Aorta (tissue), 5 donors: Measurements from ENCODE around the gene CCDC9. TPM values are rescaled to one million over a fixed set of nuclear protein-coding genes. Genes with fewer than 3 reads are reported as not detected.

Experiments
- ATAC-seq: fragments of 200-7000 bp; cut with Tn5 transposase; one replicate; pipeline ENCODE4 v1.9.1; 2022; ENCODE audit warnings: moderate library complexity; ENCODE audit not compliant: low FRiP score
- DNase-seq, 2 donors: peaks; one replicate each; pipeline ENCODE4 v3.0.0-alpha.2; 2020
- H3K27ac ChIP-seq, 2 donors: one replicate each; pipeline ENCODE4 v1.5.1; 2013; ENCODE audit warnings: low read length in 2 of 2, mild to moderate bottlenecking in 2 of 2, moderate library complexity in 2 of 2, control low read depth in 1 of 2, inconsistent platforms in 1 of 2, low read depth in 1 of 2
- H3K27me3 ChIP-seq, 2 donors: one replicate each; pipeline ENCODE4 v1.6.1; 2013; ENCODE audit warnings: control low read depth in 1 of 2, low read length in 1 of 2, mild to moderate bottlenecking in 1 of 2, moderate library complexity in 1 of 2; ENCODE audit not compliant: insufficient read depth in 2 of 2, control insufficient read depth in 1 of 2
- H3K36me3 ChIP-seq, 2 donors: one replicate each; pipeline ENCODE4 v1.6.1; 2013; ENCODE audit warnings: control low read depth in 1 of 2, low read length in 1 of 2, mild to moderate bottlenecking in 1 of 2; ENCODE audit not compliant: insufficient read depth in 2 of 2, control insufficient read depth in 1 of 2
- H3K4me1 ChIP-seq, 2 donors: one replicate each; pipeline ENCODE4 v1.6.1; 2013; ENCODE audit warnings: low read length in 2 of 2, control low read depth in 1 of 2, mild to moderate bottlenecking in 1 of 2, moderate library complexity in 1 of 2; ENCODE audit not compliant: insufficient read depth in 2 of 2, control insufficient read depth in 1 of 2
- H3K4me3 ChIP-seq, 2 donors: one replicate each; pipeline ENCODE4 v1.5.1; 2013; ENCODE audit warnings: low read length in 2 of 2, control low read depth in 1 of 2, mild to moderate bottlenecking in 1 of 2
- H3K9me3 ChIP-seq: one replicate; pipeline ENCODE4 v1.6.1; 2013; ENCODE audit warnings: mild to moderate bottlenecking, low read length; ENCODE audit not compliant: control insufficient read depth
- WGBS, 2 donors: extraction: QIAGEN DNeasy Blood & Tissue Kit; methylation state at CpG; one replicate each; pipeline ENCODE4 v1.1.7; 2013; 5-methylcytosine and 5-hydroxymethylcytosine counted together
- intact Hi-C, 2 donors: fragments of 100-400 bp; cut with DNase I; formaldehyde crosslinking; loops; one replicate each; pipeline versions ENCODE4 v1.14.2 to v1.15.0; 2022
- long read RNA-seq, 2 donors: library from polyadenylated mRNA; unstranded; transcript quantifications; one replicate each; pipeline ENCODE4 v2.0.0, GENCODE V29; 2020 to 2021
- polyA plus RNA-seq, 2 donors: library from polyadenylated mRNA; stranded (reverse); fragments of 200-250 nt; gene quantifications; one replicate each; pipeline ENCODE4 v1.2.3, GENCODE V29; 2013
- total RNA-seq, 2 donors: library from RNA; stranded (reverse); fragmentation: NEBNext Ultra II Directional; extraction: Animal tissue kit (Norgen Biotek cat#: 25700); gene quantifications; one replicate each; pipeline ENCODE4 v1.2.1, GENCODE V29; 2021
- donor health status: healthy with polysubstance abuse.
- donor health status: Bipolar disorder and iron deficiency.
- donor health status: DM: no; HTN: no; CAD: no.
- donor health status: DM: no; HTN: no; CAD: no.
- donor health status: DM: yes; HTN: yes; CAD: no.

Gene CCDC9
- total RNA-seq: 10 to 100 TPM; 43.4 to 43.8 TPM
- polyA plus RNA-seq: 10 to 100 TPM; 20.7 to 35.8 TPM
- long read RNA-seq, donor 1, partial matches to known transcripts: 4 of 4 reads
- long read RNA-seq, donor 1, other reads (novel, unspliced or antisense): 0 of 4 reads
- long read RNA-seq, donor 2, transcript CCDC9-201 (12 exons, 2,093 nt): major isoform, 12 of 17 reads
- long read RNA-seq, donor 2, partial matches to known transcripts: 2 of 17 reads
- long read RNA-seq, donor 2, other reads (novel, unspliced or antisense): 3 of 17 reads

DNA sequence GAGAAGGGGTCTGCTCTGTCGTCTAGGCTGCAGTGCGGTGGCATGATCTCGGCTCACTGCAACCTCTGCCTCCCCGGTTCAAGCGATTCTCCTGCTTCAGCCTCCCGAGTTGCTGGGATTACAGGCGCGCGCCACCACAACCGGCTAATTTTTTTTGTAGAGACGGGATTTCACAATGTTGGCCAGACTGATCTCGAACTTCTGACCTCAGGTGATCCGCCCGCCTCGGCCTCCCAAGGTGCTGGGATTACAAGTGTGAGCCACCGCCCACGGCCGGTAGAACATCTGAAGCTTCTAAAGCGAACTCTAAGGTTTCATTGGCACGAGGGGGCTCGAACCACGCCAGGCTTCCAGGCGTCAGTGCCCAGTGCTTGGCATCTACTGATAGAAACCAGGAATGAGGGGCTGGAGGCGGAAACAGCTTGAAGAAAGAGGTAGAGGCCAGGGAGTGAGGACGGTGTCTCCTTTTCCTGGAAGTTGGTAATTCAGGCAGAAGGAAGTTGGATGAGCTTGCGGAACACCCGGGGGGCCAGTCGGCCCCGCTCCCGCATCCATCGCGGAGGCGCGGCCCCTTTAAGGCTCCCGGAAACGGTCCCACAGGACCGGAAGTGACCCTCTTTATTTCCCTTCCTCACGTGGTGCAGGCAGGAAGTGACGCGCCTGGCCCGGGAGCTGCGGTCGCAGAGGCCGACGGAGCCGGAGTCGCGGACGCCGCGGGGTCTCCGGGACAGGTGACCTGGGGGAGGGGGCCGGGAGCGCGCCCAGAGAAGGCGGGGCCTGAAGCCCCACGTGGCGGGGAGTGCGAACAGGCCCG is at the start of gene CCDC9:
TSS of gene CCDC9 (plus strand) at position 647 of the 814 bp plus-strand sequence. CDS start 1,876 bp downstream, outside the sequence.
- Histone ChIP-seq H3K27ac (peak within 1 kb of the TSS in 1 of 2 donors; percentile 78), H3K27me3 (no peaks in the 10 kb centered on the region), H3K4me1 (no peaks in the 10 kb centered on the region), H3K36me3 (peaks cover 0 to 1% of the 10 kb centered on the region in 2 donors), H3K9me3 (no peaks in the 10 kb centered on the region), H3K4me3 (peak within 1 kb of the TSS; percentile 47 to 52)
- DNase-seq (peak; percentile 98 to 99), ATAC-seq (peak; percentile 82)
- intact Hi-C loops: loop anchor here in 1 of 2 donors (2.0 kb wide), 1 partner anchor 19 kb away; the partner anchor contains the start of gene INAFM1
- 14 to 17% methylated on average over 44 to 60 of the region's 60 CpGs for WGBS, 2 donors

DNA sequence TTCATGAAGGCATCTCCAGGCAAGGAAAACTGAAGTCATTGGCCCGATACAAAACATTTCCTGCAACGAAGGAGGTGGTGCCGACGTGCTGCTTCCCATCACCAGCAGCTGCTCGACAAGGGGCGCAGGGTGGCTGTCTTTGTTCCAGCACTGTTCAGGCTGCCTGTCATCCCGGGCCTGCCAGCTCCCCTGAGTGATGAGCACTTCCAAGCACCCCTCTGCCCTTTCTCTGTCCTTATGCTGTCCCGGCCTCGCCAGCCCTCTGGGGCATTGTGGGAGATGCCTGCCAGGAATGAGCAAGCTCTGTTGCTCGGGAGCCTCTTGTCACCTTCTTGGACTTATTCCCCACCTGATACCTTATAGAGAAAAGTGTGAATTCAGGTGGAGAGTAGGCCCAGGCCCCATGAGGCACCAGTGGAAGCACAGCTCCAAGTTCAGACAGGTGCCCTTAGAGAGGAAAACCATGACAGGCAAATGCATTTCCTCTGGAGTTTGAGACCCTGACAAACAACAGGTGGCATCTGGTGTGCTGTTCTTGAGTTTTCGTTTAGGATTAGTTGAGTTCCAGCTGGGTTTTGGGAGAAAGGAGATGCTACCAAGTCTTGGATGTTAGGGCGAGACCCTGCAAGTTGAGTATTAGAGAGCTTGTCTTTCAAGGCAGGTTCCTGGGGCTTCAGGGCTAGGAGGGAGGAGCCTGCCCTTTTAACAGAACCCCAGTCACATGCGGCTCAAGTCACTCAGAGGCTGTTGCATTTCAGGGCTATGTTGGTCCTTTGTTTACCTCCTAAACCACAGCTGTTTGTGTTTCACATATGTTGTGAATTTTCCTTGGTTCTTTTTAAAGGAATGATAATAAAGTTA is 46.8 kb upstream of the CCDC9 start:
- no peak overlapping the region for H3K4me3 ChIP-seq
- ATAC-seq: no peak
- no peaks in the 10 kb centered on the region for H3K9me3 ChIP-seq
- no peak overlapping the region for H3K27ac ChIP-seq
- no peaks in the 10 kb centered on the region for H3K4me1 ChIP-seq
- no peak for DNase-seq
- no peaks in the 10 kb centered on the region for H3K27me3 ChIP-seq
- peaks cover 0 to 4% of the 10 kb centered on the region in 2 donors for H3K36me3 ChIP-seq
- WGBS, 2 donors: 73 to 78% methylated on average over 13 of the region's 13 CpGs
- intact Hi-C loops: loop anchor here (5.0 kb wide), 3 partner anchors 38 to 62 kb away; no protein-coding TSS in a partner anchor

DNA sequence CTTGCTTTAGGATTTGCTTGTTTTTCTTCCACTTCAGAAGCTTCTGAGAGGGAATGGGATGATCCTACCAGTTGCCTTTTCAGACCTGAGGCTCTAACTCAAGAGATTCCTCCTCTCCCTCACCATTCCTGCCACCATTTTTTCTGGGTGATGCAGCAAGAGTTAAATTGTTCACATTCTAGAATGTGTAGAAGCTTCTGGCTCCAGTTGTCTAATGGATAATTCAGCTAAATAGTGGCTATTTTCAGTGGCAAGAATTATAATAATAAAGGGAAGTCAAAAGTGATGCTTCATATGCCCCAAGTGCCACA is 46.2 kb upstream of the CCDC9 start:
- DNase-seq: no peak
- intact Hi-C loops: loop anchor here in 1 of 2 donors (5.0 kb wide), 2 partner anchors 37 to 63 kb away; no protein-coding TSS in a partner anchor
- H3K36me3 ChIP-seq: peaks cover 0 to 4% of the 10 kb centered on the region in 2 donors
- H3K27me3 ChIP-seq: no peaks in the 10 kb centered on the region
- H3K9me3 ChIP-seq: no peaks in the 10 kb centered on the region
- ATAC-seq: no peak
- H3K4me1 ChIP-seq: no peaks in the 10 kb centered on the region
- H3K4me3 ChIP-seq: no peak overlapping the region
- H3K27ac ChIP-seq: no peak overlapping the region

DNA sequence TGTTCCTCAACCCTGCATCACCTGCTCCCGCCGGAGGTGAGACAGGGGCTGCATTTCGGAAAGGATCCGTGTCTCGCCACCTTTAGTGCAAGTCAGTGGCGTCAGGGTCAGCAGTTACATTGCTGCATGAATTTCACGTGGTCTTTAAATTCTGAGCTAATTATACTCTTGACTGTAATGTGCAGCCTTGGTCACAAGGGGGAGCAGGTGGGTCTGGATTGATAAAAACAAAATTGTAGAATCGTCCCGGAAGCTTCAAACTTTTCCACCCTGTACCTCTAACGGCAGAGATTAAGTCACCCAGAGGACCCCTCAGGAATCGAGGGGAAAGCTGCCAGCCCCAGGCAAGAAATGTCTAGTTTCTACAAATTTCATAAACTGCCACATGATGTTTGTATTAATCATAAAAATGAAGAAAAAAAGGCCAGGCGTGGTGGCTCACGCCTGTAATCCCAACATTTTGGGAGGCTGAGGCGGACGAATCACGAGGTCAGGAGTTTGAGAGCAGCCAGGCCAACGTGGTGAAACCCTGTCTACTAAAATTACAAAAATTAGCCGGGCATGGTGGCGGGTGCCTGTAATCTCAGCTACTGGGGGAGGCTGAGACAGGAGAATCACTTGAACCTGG is 45.5 kb upstream of the CCDC9 start:
- 38 to 42% methylated on average over 19 of the region's 19 CpGs for WGBS, 2 donors
- intact Hi-C loops: loop anchor here (1.0 to 5.0 kb wide), 3 partner anchors 33 to 64 kb away; no protein-coding TSS in a partner anchor
- ATAC-seq: peak; percentile 86

DNA sequence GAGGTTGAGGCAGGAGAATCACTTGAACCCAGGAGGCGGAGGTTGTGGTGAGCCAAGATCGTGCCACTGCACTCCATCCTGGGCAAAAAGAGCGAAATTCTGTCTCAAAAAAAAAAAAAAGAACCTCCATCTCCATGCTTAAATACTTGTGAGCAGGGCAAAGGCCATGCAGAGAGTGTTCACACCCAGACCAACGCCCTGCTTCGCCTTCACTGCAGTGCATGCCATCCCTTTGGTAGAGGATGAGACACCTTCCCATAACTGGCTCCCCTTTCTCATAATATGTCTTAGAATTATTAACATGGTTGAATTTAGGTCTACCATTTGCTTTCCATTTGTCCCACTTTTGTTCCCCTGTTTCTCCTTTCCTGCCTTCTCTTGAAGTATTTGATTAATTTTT is 40.7 kb upstream of the CCDC9 start:
- DNase-seq (no peak), ATAC-seq (no peak)
- H3K27ac ChIP-seq: no peak overlapping the region
- no peak overlapping the region for H3K4me3 ChIP-seq
- H3K9me3 ChIP-seq: no peaks in the 10 kb centered on the region
- H3K4me1 ChIP-seq: no peaks in the 10 kb centered on the region
- H3K36me3 ChIP-seq: peaks cover 0 to 2% of the 10 kb centered on the region in 2 donors
- WGBS, 2 donors: 88 to 97% methylated on average over 5 of the region's 5 CpGs
- intact Hi-C loops: no loop called here
- no peaks in the 10 kb centered on the region for H3K27me3 ChIP-seq

More for the DNA sequence above, 45.5 kb upstream of the CCDC9 start:
- Histone ChIP-seq H3K4me3 (no peak overlapping the region), H3K36me3 (peaks cover 0 to 4% of the 10 kb centered on the region in 2 donors), H3K27me3 (no peaks in the 10 kb centered on the region), H3K9me3 (no peaks in the 10 kb centered on the region), H3K27ac (no peak overlapping the region), H3K4me1 (no peaks in the 10 kb centered on the region)
- peak in 1 of 2 donors; percentile 83 for DNase-seq

DNA sequence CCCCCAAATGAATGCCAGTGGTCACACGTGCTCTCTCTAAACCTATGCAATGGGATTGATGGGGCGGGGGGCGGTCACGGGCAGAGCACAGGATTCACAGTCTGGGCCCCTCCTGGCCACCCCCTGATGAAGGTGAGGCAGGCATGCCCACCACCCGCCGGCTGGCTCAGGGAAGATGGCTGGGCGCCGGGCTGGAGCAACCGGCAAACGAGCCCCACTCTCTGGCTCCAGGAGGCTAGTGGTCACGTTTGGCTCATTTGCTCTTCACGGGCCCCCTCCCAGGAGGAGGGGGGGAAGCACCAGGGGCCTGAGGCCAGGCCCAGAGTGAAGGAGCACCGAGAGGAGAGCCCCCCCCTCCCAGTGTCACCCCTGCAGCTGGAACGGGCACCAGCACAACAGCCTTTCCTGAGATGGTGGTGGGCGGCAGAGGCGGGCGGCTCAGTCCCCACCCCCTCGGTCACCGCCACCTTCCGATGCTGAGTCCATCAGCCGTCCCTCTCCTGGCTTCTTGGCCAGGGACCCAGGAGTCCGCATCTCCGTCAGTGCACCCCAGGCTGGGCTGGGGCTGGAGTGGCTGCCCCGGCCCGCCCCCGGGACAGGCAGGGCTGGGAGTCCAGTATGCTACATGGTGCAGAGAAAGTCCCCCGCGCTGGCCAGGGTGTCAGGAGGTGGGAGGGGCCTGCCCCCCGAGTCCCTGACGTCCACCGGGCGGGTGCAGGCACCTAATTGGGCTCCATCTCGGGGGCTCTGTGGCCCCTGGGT is 35.1 kb upstream of the CCDC9 start:
- peaks cover 0 to 2% of the 10 kb centered on the region in 2 donors for H3K36me3 ChIP-seq
- no peak for DNase-seq
- intact Hi-C loops: no loop called here
- H3K4me3 ChIP-seq: no peak overlapping the region
- H3K27me3 ChIP-seq: peaks cover 0 to 2% of the 10 kb centered on the region in 2 donors
- ATAC-seq: no peak
- WGBS, 2 donors: 71 to 78% methylated on average over 25 to 33 of the region's 33 CpGs
- no peak overlapping the region for H3K27ac ChIP-seq
- H3K4me1 ChIP-seq: no peaks in the 10 kb centered on the region
- H3K9me3 ChIP-seq: no peaks in the 10 kb centered on the region

DNA sequence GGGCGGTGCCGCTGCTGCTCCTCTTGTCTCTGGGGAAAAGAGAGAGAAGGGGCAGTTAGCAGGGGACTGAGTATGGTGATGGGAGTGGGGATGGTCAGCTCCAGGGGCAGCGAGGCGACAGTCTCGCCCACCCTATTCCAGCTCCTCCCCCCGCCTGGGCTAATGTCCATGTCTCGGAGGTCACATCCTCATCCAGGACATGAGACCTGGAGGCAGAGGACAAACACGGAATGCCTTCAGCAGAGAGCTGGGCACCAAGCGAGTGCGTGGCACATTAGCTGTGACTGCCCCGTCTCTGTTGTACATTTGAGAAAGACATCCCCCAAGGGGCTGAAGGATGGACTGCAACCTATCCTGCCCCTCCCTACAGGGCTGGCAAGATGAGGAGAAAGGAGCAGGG is 34.4 kb upstream of the CCDC9 start:
- DNase-seq: no peak
- Histone ChIP-seq H3K4me3 (no peak overlapping the region), H3K36me3 (peaks cover 0 to 2% of the 10 kb centered on the region in 2 donors), H3K27me3 (peaks cover 0 to 2% of the 10 kb centered on the region in 2 donors), H3K27ac (no peak overlapping the region), H3K4me1 (no peaks in the 10 kb centered on the region), H3K9me3 (no peaks in the 10 kb centered on the region)
- intact Hi-C loops: no loop called here
- 88 to 92% methylated on average over 11 of the region's 11 CpGs for WGBS, 2 donors
- no peak for ATAC-seq
